HG03025 (cell line): Measurements from ENCODE around the gene DBH.

ENCODE experiments used
- ATAC-seq: cut with Tn5 transposase; IDR thresholded peaks from one replicate; pipeline ENCODE4 v1.9.1; 2021; ENCODE audit warnings: mild to moderate bottlenecking, moderate library complexity; ENCODE audit not compliant: unreplicated experiment, low FRiP score

The DBH gene

DNA sequence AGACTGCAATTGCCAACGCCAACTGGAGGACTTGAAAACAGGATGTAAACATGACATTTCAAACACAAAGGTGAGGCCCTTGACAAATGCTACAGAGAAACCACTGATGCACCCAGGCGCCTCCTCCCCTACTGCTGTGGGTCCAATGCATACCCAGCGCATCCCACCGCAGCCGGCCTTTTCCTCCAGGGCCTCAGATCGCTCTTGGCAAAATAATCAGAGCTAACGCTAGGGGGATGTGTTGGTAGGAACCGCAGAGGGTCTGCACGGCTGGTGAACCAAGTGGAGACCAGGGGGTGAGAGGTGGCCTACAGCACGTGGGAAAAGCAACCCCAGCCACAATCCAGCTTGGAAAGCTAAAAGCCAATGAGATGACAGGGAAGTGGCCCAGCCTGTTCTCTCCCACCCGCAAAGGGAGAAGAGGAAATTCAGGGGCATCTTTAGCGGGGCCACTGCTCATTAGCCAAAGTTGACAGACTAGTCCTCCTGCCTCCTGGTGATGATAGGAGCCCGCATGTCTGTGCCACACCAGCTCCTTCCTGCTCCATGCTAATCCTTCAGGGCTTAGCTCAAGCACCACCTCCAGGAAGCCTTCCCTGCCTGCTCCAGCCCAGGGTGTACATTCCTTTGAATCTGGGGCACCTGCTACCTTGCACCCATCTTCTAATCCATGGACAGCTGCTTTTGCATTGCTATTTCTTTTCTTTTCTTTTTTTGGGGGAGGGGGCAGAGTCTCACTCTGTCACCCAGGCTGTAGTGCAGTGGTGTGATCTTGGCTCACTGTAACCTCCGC lies 32.8 kb upstream of the DBH start:
- no peak for ATAC-seq

DNA sequence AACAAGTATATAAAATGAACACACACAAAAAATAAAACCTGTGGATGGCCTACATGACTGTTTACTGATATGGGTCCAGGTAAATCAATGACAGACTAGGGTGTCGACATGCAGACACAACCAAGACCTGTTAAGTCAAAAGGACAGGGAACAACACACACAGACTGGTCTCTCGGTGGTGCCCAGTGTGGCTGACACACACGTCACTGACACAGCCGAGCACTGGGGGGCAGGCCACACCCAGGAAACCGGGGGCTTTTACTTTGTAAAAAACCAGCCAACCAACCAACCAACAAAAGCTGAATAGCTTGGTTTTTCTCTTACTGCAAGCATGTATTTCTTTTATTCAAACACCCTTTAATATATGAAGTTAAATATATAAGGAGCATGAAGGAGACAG lies 31.9 kb upstream of the DBH start:
- ATAC-seq, result no peak

GRCh38 chr9:133604856-133605255 lies 31.3 kb upstream of the DBH start:
- no peak for ATAC-seq

DNA sequence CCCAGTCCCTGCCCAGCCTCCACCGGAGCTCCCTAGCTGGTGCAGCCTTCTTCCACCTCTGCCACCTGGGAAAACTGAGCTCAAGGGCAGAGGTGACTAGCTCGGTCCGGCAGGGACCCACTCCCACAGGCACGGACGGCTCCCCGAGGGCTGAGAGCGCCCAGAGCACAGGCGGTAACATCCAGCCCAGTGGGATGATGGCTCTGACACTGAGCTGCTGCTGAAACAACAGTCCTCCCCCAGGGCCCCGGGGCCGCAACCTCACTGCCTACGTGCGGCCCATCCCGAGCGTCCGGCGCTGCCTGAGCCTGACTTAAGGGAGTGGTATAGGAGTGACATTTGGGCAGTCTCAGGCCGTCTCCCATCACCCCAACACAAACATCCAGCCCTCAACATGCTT lies 30.7 kb upstream of the DBH start:
- ATAC-seq, result no peak

GRCh38 chr9:133605856-133606707 lies 30.1 kb upstream of the DBH start:
- no peak for ATAC-seq

DNA sequence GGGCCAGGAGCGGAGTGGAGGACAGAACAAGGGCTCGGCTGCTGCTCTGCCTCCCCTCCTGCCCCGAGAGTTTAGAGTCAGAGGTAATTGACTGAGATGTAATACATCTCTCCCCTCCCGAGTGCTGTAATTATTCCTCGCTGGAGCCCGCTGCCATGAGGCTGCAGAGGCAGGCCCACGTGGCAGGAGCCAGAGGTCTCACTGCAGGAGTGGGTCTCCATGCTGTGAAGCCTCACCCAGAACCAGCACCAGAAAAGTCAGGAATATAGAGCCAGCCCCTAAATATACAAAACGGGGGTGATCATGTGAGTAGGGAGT lies 29.5 kb upstream of the DBH start:
- ATAC-seq, result no peak

DNA sequence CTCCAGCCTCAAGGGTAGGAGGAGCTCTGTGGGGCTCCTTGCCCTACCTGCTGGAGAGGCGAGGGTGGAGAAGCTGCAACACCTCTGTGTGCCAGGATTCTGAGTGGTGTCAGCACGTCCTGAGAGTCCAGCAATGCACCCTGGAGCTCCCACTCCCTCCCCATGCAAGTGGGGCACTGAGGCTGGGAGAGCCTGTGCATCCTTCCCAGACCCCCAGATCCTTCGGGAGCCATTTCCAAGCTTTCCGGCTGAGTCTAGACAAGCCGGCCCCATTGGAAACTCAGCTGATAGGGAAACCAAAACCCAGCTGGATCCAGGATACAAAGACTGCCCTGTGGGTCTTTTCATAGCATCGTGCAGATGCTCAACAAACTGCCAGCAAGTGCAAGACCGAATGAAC lies 28.8 kb upstream of the DBH start:
- ATAC-seq, result no peak

GRCh38 chr9:133607976-133608375 lies 28.2 kb upstream of the DBH start:
- no peak for ATAC-seq

- ATAC-seq, result no peak
Observed at GRCh38 chr9:133608382-133608781, 27.8 kb upstream of the DBH start.

GRCh38 chr9:133608889-133609288 lies 27.3 kb upstream of the DBH start:
- ATAC-seq, result no peak

- ATAC-seq, result no peak
Observed at GRCh38 chr9:133609311-133610098, 26.7 kb upstream of the DBH start, which contains the start of gene FAM163B. TSS of gene FAM163B (minus strand) at chr9:133609389. CDS start at chr9:133580223, 29,166 bp downstream.

GRCh38 chr9:133610845-133611244 lies 25.3 kb upstream of the DBH start:
- ATAC-seq, result no peak

- ATAC-seq, result no peak
Observed at GRCh38 chr9:133612051-133612450, 24.1 kb upstream of the DBH start.

GRCh38 chr9:133612816-133613215 lies 23.3 kb upstream of the DBH start:
- no peak for ATAC-seq

DNA sequence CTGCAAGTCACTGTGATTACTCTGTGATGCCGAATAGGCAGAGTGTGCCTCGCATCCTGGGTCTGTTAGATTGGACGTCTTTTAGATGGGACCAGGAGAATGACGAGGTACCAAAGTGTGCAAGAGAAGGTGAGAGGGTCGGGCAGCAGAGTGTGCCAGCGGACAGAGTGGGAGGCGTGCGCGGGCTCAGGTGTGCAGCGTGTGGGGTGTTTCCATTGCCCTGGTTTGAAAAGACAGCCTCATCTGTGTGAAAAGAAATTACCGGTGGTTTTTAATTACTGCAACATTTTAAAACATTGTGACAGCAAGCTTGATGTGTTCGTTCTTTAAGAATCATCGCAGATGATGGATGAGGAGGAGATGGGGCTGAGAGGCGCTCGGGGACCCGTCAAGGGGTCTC lies 22.7 kb upstream of the DBH start:
- no peak for ATAC-seq

DNA sequence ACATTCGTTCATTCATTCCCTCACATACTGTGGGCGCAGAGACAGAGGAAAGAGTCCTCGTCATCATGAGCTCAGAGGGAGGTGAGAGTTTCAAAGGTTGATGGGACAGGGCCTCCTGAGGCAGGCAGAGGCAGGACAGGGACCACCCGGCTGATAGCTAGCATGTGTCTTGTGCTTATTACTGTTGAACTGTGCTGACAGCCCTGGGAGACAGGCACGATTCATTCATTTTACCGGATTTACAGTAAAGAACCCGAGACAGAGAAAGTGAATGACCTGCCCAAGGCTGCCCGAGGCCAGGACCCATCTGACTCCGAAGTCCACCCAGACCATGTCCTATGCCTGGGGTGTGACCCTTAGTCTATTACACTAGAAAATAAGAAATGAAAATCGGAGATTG lies 22.1 kb upstream of the DBH start:
- no peak for ATAC-seq

GRCh38 chr9:133614678-133615077 lies 21.5 kb upstream of the DBH start:
- ATAC-seq, result no peak

GRCh38 chr9:133615186-133615585 lies 21.0 kb upstream of the DBH start:
- ATAC-seq, result no peak

DNA sequence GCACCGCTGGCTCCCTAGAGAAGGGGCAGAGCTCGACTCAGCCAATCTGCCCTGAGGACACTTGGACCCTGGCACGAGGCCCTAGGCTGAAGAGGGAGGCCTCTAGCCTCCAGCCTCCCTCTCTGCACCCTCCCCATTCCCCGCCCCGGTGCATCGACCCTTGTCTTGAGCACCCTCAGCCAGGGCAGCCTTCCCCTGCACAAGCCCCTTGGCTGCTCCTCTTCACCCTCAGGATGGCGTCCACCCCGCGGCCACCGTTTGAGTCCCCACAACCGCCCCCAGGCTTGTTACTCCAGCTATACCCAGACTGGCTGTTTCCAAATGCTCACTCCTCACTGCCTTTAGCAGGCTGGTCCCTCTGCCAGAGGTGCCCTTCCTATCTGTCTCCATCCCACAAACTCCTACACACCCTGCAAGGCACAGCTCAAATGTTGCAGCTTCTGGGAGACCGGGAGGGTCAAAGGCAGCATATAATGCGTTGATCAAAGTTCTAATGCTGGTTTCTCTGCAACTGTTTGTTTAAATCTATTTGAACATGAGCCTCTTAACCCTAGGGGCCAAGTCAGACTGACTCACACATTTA lies 20.5 kb upstream of the DBH start:
- no peak for ATAC-seq

GRCh38 chr9:133616643-133617405 lies 19.3 kb upstream of the DBH start:
- ATAC-seq, result no peak
